Measurements from ENCODE around the gene RERG.

RERG gene

GRCh38 chr12:15214851-15215601, 6.2 kb downstream of the RERG start:
- H3K27me3 ChIP-seq (ENCODE audit: control insufficient read depth, insufficient read depth, low read length) = peaks cover 2% of the 10 kb centered on the region
- no peaks in the 10 kb centered on the region for H3K36me3 ChIP-seq (ENCODE audit: control insufficient read depth, insufficient read depth, low read length)
- no peak overlapping the region for H3K4me3 ChIP-seq (ENCODE audit: low read depth, low read length)
- H3K9me3 ChIP-seq (ENCODE audit: control insufficient read depth, insufficient read depth, low read length) = no peaks in the 10 kb centered on the region
- H3K4me1 ChIP-seq (ENCODE audit: control insufficient read depth, insufficient read depth, low read length) = no peaks in the 10 kb centered on the region
- no peak overlapping the region for H3K9ac ChIP-seq (ENCODE audit: low read depth, low read length)

GRCh38 chr12:15212930-15213329, 8.3 kb downstream of the RERG start:
- Histone ChIP-seq H3K4me3 (ENCODE audit: low read depth, low read length) (no peak overlapping the region), H3K4me1 (ENCODE audit: control insufficient read depth, insufficient read depth, low read length) (no peaks in the 10 kb centered on the region), H3K36me3 (ENCODE audit: control insufficient read depth, insufficient read depth, low read length) (no peaks in the 10 kb centered on the region), H3K27me3 (ENCODE audit: control insufficient read depth, insufficient read depth, low read length) (no peaks in the 10 kb centered on the region), H3K9ac (ENCODE audit: low read depth, low read length) (no peak overlapping the region), H3K9me3 (ENCODE audit: control insufficient read depth, insufficient read depth, low read length) (no peaks in the 10 kb centered on the region)

DNA sequence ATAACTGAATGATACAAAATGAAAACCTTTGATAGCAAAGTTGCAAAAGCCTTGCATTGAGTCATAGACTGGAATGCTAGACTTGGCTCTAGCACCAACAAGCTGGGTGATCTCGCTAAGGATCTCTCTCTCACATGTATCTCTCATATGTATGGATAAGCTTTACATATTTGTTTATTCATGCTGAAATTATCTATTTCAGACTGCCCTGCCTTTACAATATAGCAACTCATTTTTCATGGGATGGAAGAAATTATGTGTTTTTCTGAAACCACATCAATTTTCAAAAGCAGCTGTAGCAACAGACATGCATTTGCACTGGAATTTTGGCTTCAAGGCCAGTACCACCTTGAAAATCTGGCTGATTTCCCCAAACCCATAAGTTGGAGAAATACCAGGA, 11.4 kb downstream of the RERG start:
- H3K4me1 ChIP-seq (ENCODE audit: control insufficient read depth, insufficient read depth, low read length) = peaks cover 3% of the 10 kb centered on the region
- no peaks in the 10 kb centered on the region for H3K27me3 ChIP-seq (ENCODE audit: control insufficient read depth, insufficient read depth, low read length)
- no peaks in the 10 kb centered on the region for H3K36me3 ChIP-seq (ENCODE audit: control insufficient read depth, insufficient read depth, low read length)
- no peak overlapping the region for H3K9ac ChIP-seq (ENCODE audit: low read depth, low read length)
- no peak overlapping the region for H3K4me3 ChIP-seq (ENCODE audit: low read depth, low read length)
- H3K9me3 ChIP-seq (ENCODE audit: control insufficient read depth, insufficient read depth, low read length) = no peaks in the 10 kb centered on the region

DNA sequence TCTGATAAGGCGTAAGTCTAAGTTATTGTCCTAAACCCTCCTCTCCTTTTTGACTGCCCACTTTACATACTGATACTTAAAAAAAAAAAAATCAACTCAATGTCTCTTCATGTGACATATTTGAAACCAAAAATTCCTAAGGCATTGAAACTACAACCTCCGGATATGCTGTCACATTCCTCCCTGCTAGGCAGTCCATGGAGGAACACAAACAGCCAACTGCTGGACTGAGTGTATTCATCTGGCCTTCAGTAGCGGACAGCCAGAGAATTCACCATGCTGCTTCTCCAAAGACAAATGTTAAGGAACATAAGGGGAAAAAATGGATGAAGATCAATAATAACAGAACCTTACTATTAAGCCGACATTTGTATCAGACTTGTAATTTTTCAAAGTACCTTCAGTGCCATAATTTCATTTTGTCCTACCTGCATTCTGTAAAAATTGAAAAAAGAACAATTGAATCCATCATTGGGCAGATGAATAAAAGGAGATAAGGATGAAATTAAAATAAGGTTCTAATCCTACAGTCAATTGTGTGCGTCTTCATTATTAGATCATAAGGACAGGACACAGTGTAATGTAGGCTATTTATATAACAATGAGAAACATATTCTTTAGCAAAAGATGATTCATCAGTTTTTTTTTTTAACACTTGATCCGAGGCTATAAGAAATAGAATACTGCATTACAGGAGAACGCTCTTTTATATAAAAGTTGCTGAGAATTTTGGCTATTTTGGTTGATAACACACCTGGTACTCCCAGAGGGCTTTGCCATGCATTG, 12.2 kb downstream of the RERG start:
- Histone ChIP-seq H3K27me3 (ENCODE audit: control insufficient read depth, insufficient read depth, low read length) (no peaks in the 10 kb centered on the region), H3K4me3 (ENCODE audit: low read depth, low read length) (no peak overlapping the region), H3K4me1 (ENCODE audit: control insufficient read depth, insufficient read depth, low read length) (peaks cover 3% of the 10 kb centered on the region), H3K9me3 (ENCODE audit: control insufficient read depth, insufficient read depth, low read length) (no peaks in the 10 kb centered on the region), H3K36me3 (ENCODE audit: control insufficient read depth, insufficient read depth, low read length) (no peaks in the 10 kb centered on the region), H3K9ac (ENCODE audit: low read depth, low read length) (no peak overlapping the region)

DNA sequence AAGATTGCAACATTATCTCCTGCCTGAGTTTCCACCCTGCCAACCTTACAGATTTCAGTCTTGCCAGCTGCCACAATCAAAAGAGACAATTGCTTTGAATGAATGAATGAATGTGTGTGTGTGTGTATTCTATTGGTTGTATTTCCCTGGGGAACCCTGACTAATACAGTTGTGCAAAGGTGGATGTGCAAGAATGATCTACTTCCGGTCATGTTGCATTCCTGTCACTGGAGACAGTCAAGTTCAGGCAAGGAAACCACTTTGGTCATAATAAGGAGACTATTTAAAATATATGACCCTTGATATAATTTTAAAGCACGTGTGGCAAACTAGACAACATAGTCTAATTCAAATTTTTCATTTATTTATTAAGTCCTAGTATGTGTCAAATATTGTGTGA, 13.1 kb downstream of the RERG start:
- Histone ChIP-seq H3K4me1 (ENCODE audit: control insufficient read depth, insufficient read depth, low read length) (peaks cover 3% of the 10 kb centered on the region), H3K27me3 (ENCODE audit: control insufficient read depth, insufficient read depth, low read length) (no peaks in the 10 kb centered on the region), H3K36me3 (ENCODE audit: control insufficient read depth, insufficient read depth, low read length) (no peaks in the 10 kb centered on the region), H3K9me3 (ENCODE audit: control insufficient read depth, insufficient read depth, low read length) (no peaks in the 10 kb centered on the region), H3K9ac (ENCODE audit: low read depth, low read length) (no peak overlapping the region), H3K4me3 (ENCODE audit: low read depth, low read length) (no peak overlapping the region)

DNA sequence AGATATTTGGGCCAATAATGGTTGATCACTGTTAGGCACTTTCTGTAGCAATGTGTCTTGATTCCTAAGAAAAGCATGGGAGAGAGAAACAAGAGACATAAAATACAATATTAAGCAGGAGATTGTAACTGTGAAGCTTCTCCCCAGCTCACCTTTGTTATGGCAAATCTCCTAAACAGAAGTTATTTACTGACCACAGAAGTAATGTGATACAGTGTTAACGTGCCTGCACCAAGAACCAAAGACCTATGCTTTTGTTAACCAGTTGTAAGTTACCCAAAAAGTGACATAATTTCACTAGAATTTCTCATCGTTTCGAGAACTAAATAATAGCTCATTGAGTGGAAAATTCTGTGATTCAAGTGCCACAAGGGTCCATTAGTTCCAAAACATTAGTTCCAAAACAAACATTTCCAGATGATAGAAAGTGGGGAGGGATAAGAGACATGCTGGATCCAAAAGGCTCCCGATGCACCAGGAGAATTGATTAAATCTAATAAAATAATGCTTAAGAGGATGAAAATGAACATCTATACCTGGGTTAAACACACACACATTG, 14.3 kb downstream of the RERG start:
- Histone ChIP-seq H3K27me3 (ENCODE audit: control insufficient read depth, insufficient read depth, low read length) (no peaks in the 10 kb centered on the region), H3K4me3 (ENCODE audit: low read depth, low read length) (no peak overlapping the region), H3K9ac (ENCODE audit: low read depth, low read length) (no peak overlapping the region), H3K4me1 (ENCODE audit: control insufficient read depth, insufficient read depth, low read length) (peaks cover 3% of the 10 kb centered on the region), H3K9me3 (ENCODE audit: control insufficient read depth, insufficient read depth, low read length) (no peaks in the 10 kb centered on the region), H3K36me3 (ENCODE audit: control insufficient read depth, insufficient read depth, low read length) (no peaks in the 10 kb centered on the region)

DNA sequence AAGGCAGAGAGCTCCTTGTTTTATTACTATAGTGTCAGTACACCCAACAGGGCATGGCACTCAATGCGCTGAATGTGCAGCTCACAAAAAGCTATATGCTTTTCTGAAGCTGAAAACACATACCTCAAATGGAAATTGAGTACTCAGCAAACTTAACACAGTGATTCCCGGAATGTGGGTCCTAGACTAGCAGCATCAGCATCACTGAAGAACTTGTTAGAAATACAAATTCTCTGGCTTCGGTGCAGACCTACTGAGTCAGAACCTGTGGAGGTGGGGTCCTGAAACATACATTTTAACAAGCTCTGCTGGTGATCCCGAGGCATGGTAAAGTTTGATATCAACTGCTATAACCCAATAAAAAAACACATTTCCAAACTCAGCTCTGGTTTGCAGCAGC, 14.9 kb downstream of the RERG start:
- H3K9ac ChIP-seq (ENCODE audit: low read depth, low read length) = no peak overlapping the region
- H3K4me1 ChIP-seq (ENCODE audit: control insufficient read depth, insufficient read depth, low read length) = peaks cover 3% of the 10 kb centered on the region
- H3K9me3 ChIP-seq (ENCODE audit: control insufficient read depth, insufficient read depth, low read length) = no peaks in the 10 kb centered on the region
- H3K4me3 ChIP-seq (ENCODE audit: low read depth, low read length) = no peak overlapping the region
- H3K27me3 ChIP-seq (ENCODE audit: control insufficient read depth, insufficient read depth, low read length) = no peaks in the 10 kb centered on the region
- H3K36me3 ChIP-seq (ENCODE audit: control insufficient read depth, insufficient read depth, low read length) = no peaks in the 10 kb centered on the region

- Histone ChIP-seq H3K4me3 (ENCODE audit: low read depth, low read length) (no peak overlapping the region), H3K4me1 (ENCODE audit: control insufficient read depth, insufficient read depth, low read length) (peaks cover 3% of the 10 kb centered on the region), H3K27me3 (ENCODE audit: control insufficient read depth, insufficient read depth, low read length) (no peaks in the 10 kb centered on the region), H3K36me3 (ENCODE audit: control insufficient read depth, insufficient read depth, low read length) (no peaks in the 10 kb centered on the region), H3K9ac (ENCODE audit: low read depth, low read length) (no peak overlapping the region), H3K9me3 (ENCODE audit: control insufficient read depth, insufficient read depth, low read length) (no peaks in the 10 kb centered on the region)
Observed at GRCh38 chr12:15205341-15206010, 15.7 kb downstream of the RERG start.

DNA sequence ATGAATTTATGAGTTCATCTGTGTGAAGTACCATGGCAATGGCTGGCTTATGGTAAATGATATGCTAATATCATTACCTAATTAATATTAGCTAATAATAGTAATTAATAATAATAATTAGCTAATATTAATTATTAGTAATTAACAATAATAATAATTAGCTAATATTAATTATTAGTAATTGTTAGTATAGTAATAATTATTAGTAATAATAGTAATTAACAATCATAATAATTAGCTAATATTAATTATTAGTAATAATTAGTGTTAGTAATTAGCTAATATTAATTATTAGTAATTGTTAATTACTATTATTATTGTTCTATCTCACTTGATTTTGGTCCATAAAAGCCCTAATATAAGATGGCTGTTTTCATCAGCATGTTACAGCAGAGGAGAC, 19.8 kb downstream of the RERG start:
- Histone ChIP-seq H3K9ac (ENCODE audit: low read depth, low read length) (no peak overlapping the region), H3K4me1 (ENCODE audit: control insufficient read depth, insufficient read depth, low read length) (peaks cover 3% of the 10 kb centered on the region), H3K36me3 (ENCODE audit: control insufficient read depth, insufficient read depth, low read length) (no peaks in the 10 kb centered on the region), H3K27me3 (ENCODE audit: control insufficient read depth, insufficient read depth, low read length) (no peaks in the 10 kb centered on the region), H3K4me3 (ENCODE audit: low read depth, low read length) (no peak overlapping the region), H3K9me3 (ENCODE audit: control insufficient read depth, insufficient read depth, low read length) (no peaks in the 10 kb centered on the region)

- H3K9ac ChIP-seq (ENCODE audit: low read depth, low read length) = no peak overlapping the region
- H3K4me3 ChIP-seq (ENCODE audit: low read depth, low read length) = no peak overlapping the region
- H3K36me3 ChIP-seq (ENCODE audit: control insufficient read depth, insufficient read depth, low read length) = no peaks in the 10 kb centered on the region
- no peaks in the 10 kb centered on the region for H3K27me3 ChIP-seq (ENCODE audit: control insufficient read depth, insufficient read depth, low read length)
- no peaks in the 10 kb centered on the region for H3K4me1 ChIP-seq (ENCODE audit: control insufficient read depth, insufficient read depth, low read length)
- H3K9me3 ChIP-seq (ENCODE audit: control insufficient read depth, insufficient read depth, low read length) = no peaks in the 10 kb centered on the region
Observed at GRCh38 chr12:15201056-15201455, 20.2 kb downstream of the RERG start.

GRCh38 chr12:15200641-15201040, 20.6 kb downstream of the RERG start:
- no peaks in the 10 kb centered on the region for H3K27me3 ChIP-seq (ENCODE audit: control insufficient read depth, insufficient read depth, low read length)
- no peak overlapping the region for H3K9ac ChIP-seq (ENCODE audit: low read depth, low read length)
- H3K4me3 ChIP-seq (ENCODE audit: low read depth, low read length) = no peak overlapping the region
- no peaks in the 10 kb centered on the region for H3K9me3 ChIP-seq (ENCODE audit: control insufficient read depth, insufficient read depth, low read length)
- no peaks in the 10 kb centered on the region for H3K36me3 ChIP-seq (ENCODE audit: control insufficient read depth, insufficient read depth, low read length)
- no peaks in the 10 kb centered on the region for H3K4me1 ChIP-seq (ENCODE audit: control insufficient read depth, insufficient read depth, low read length)
